ENCODE data around the gene LRRC73. TPM values are rescaled to one million over a fixed set of nuclear protein-coding genes. Genes with fewer than 3 reads are reported as not detected.

LRRC73 gene
- 0.18 and 0.19 TPM in 2 replicates for total RNA-seq

GRCh38 chr6:43509984-43510826 lies at the start of gene LRRC73:
TSS of gene LRRC73 (minus strand) at chr6:43510346. CDS start at chr6:43509785, 561 bp downstream.

GRCh38 chr6:43516697-43517504 lies 6.8 kb upstream of the LRRC73 start, which contains the start of the genes POLR1C and YIPF3:
TSS of gene POLR1C (plus strand) at chr6:43517089. CDS start at chr6:43517110, 21 bp downstream.
TSS of gene YIPF3 (minus strand) at chr6:43516926. CDS start at chr6:43516807, 119 bp downstream.

GRCh38 chr6:43477235-43478007 lies 32.7 kb downstream of the LRRC73 start, which contains the start of gene TJAP1:
TSS of gene TJAP1 (plus strand) at chr6:43477570. CDS start at chr6:43499002, 21,432 bp downstream.

Other genes starting within 250 kb of the LRRC73 start
- gene SLC22A7, start 212.1 kb downstream of the LRRC73 start, total RNA-seq: not detected in 2 replicates
- not detected in 2 replicates for gene CRIP3, start 201.5 kb downstream of the LRRC73 start, total RNA-seq
- 4.1 and 5.4 TPM in 2 replicates for gene ZNF318, start 140.7 kb downstream of the LRRC73 start, total RNA-seq
- gene ABCC10, start 82.8 kb downstream of the LRRC73 start, total RNA-seq: 12.7 and 22.5 TPM in 2 replicates
- gene DLK2, start 54.8 kb downstream of the LRRC73 start, total RNA-seq: 0.09 and 0.28 TPM in 2 replicates
- gene TJAP1, start 32.8 kb downstream of the LRRC73 start, total RNA-seq: 8.5 and 10.7 TPM in 2 replicates
- gene YIPF3, start 6.6 kb upstream of the LRRC73 start, total RNA-seq: 97.6 and 107 TPM in 2 replicates
- gene POLR1C, start 6.7 kb upstream of the LRRC73 start, total RNA-seq: 35.0 and 42.1 TPM in 2 replicates
- 25.6 and 30.2 TPM in 2 replicates for gene XPO5, start 65.7 kb upstream of the LRRC73 start, total RNA-seq
- gene POLH, start 65.8 kb upstream of the LRRC73 start, total RNA-seq: 18.8 and 24.4 TPM in 2 replicates
- gene GTPBP2, start 118.9 kb upstream of the LRRC73 start, total RNA-seq: 34.1 and 51.3 TPM in 2 replicates
- 19.1 and 23.6 TPM in 2 replicates for gene MAD2L1BP, start 125.5 kb upstream of the LRRC73 start, total RNA-seq
- 0.09 and 0.19 TPM in 2 replicates for gene RSPH9, start 134.7 kb upstream of the LRRC73 start, total RNA-seq
- 41.4 and 50.3 TPM in 2 replicates for gene MRPS18A, start 177.4 kb upstream of the LRRC73 start, total RNA-seq

All from endothelial cell of coronary artery (primary cell).